ENCODE results near the gene NPSR1. TPM values are rescaled to one million over a fixed set of nuclear protein-coding genes. Genes with fewer than 3 reads are reported as not detected.
A peak's percentile ranks its signal among the peaks of the same experiment; 100 is the strongest.

NPSR1 gene
- total RNA-seq, 1 experiment from 2014 or later: not detected

- no TSS peak for BruUV-seq (replicated peaks)
- CTCF ChIA-PET: interaction anchor here (1.0 to 1.2 kb wide), 2 partner anchors 13 to 76 kb away, joined by 3 to 4 read pairs; no protein-coding TSS in a partner anchor
- H3K36me3 Mint-ChIP-seq (ENCODE audit: insufficient read depth, unreplicated experiment): no peaks in the 10 kb centered on the region
- H3K9me3 Mint-ChIP-seq (ENCODE audit: low read depth, unreplicated experiment): no peaks in the 10 kb centered on the region
- peaks cover 30% of the 10 kb centered on the region for H3K4me1 Mint-ChIP-seq (ENCODE audit: low read depth, unreplicated experiment)
- H3K27me3 Mint-ChIP-seq (ENCODE audit: unreplicated experiment): no peaks in the 10 kb centered on the region
- no peak for TF ChIP-seq CTCF (IDR thresholded peaks at IDR 0.05; ENCODE audit: unreplicated experiment)
- H3K4me3 Mint-ChIP-seq (ENCODE audit: low read depth, unreplicated experiment): no peak overlapping the region
- DNase-seq: peak; percentile 16
- intact Hi-C loops (cut with micrococcal nuclease; ENCODE audit: unreplicated experiment): loop anchor here (5.0 to 10.0 kb wide), 2 partner anchors 365 to 512 kb away; partner anchors contain the start of gene DPY19L1
- H3K27ac Mint-ChIP-seq (ENCODE audit: unreplicated experiment): peak overlapping the region; percentile 30
Observed at GRCh38 chr7:34672430-34672829, 14.4 kb downstream of the NPSR1 start.

- H3K27ac Mint-ChIP-seq (ENCODE audit: unreplicated experiment): peak overlapping the region; percentile 30
- peaks cover 24% of the 10 kb centered on the region for H3K4me1 Mint-ChIP-seq (ENCODE audit: low read depth, unreplicated experiment)
- no peaks in the 10 kb centered on the region for H3K36me3 Mint-ChIP-seq (ENCODE audit: insufficient read depth, unreplicated experiment)
- no peaks in the 10 kb centered on the region for H3K27me3 Mint-ChIP-seq (ENCODE audit: unreplicated experiment)
- TF ChIP-seq CTCF (IDR thresholded peaks at IDR 0.05; ENCODE audit: unreplicated experiment): no peak
- DNase-seq: no peak
- CTCF ChIA-PET: interaction anchor here (1.0 to 1.2 kb wide), 3 partner anchors 13 to 77 kb away, joined by 3 to 4 read pairs (median 3); no protein-coding TSS in a partner anchor
- H3K9me3 Mint-ChIP-seq (ENCODE audit: low read depth, unreplicated experiment): no peaks in the 10 kb centered on the region
- BruUV-seq (replicated peaks): no TSS peak
- no peak overlapping the region for H3K4me3 Mint-ChIP-seq (ENCODE audit: low read depth, unreplicated experiment)
- intact Hi-C loops (cut with micrococcal nuclease; ENCODE audit: unreplicated experiment): loop anchor here (5.0 to 10.0 kb wide), 2 partner anchors 364 to 512 kb away; partner anchors contain the start of gene DPY19L1
Observed at GRCh38 chr7:34673066-34673465, 15.0 kb downstream of the NPSR1 start.

- Mint-ChIP-seq H3K4me1 (ENCODE audit: low read depth, unreplicated experiment) (peaks cover 24% of the 10 kb centered on the region), H3K27me3 (ENCODE audit: unreplicated experiment) (no peaks in the 10 kb centered on the region), H3K4me3 (ENCODE audit: low read depth, unreplicated experiment) (no peak overlapping the region), H3K27ac (ENCODE audit: unreplicated experiment) (no peak overlapping the region), H3K36me3 (ENCODE audit: insufficient read depth, unreplicated experiment) (no peaks in the 10 kb centered on the region), H3K9me3 (ENCODE audit: low read depth, unreplicated experiment) (no peaks in the 10 kb centered on the region)
- peak; percentile 85 for TF ChIP-seq CTCF (IDR thresholded peaks at IDR 0.05; ENCODE audit: unreplicated experiment)
- CTCF ChIA-PET: interaction anchor here (0.7 to 1.8 kb wide), 2 partner anchors 23 kb away, joined by 3 read pairs; no protein-coding TSS in a partner anchor
- DNase-seq: peak; percentile 66
- intact Hi-C loops (cut with micrococcal nuclease; ENCODE audit: unreplicated experiment): loop anchor here (1.0 to 10.0 kb wide), 4 partner anchors 73 to 509 kb away; no protein-coding TSS in a partner anchor
- no TSS peak for BruUV-seq (replicated peaks)
Observed at GRCh38 chr7:34675749-34676374, 17.8 kb downstream of the NPSR1 start.

- intact Hi-C loops (cut with micrococcal nuclease; ENCODE audit: unreplicated experiment): loop anchor here (5.0 to 10.0 kb wide), 2 partner anchors 250 to 507 kb away; no protein-coding TSS in a partner anchor
- Mint-ChIP-seq H3K27me3 (ENCODE audit: unreplicated experiment) (no peaks in the 10 kb centered on the region), H3K4me1 (ENCODE audit: low read depth, unreplicated experiment) (peaks cover 21% of the 10 kb centered on the region), H3K27ac (ENCODE audit: unreplicated experiment) (no peak overlapping the region), H3K36me3 (ENCODE audit: insufficient read depth, unreplicated experiment) (no peaks in the 10 kb centered on the region), H3K9me3 (ENCODE audit: low read depth, unreplicated experiment) (no peaks in the 10 kb centered on the region), H3K4me3 (ENCODE audit: low read depth, unreplicated experiment) (no peak overlapping the region)
- TF ChIP-seq CTCF (IDR thresholded peaks at IDR 0.05; ENCODE audit: unreplicated experiment): no peak
- no peak for DNase-seq
- CTCF ChIA-PET: no interaction called here
- BruUV-seq (replicated peaks): no TSS peak
Observed at GRCh38 chr7:34677491-34677890, 19.5 kb downstream of the NPSR1 start.

Measured in Calu3 (cell line).